ENCODE measurements around the gene DHFR2. TPM values are rescaled to one million over a fixed set of nuclear protein-coding genes. Genes with fewer than 3 reads are reported as not detected.

DHFR2 gene
- total RNA-seq, 1 experiment from 2014 or later = 1.0 TPM

Other genes starting within 250 kb of the DHFR2 start
- gene PROS1, start 89.0 kb downstream of the DHFR2 start, total RNA-seq (2014; rRNA removed; shearing (Covaris generic)) = 6.5 and 7.5 TPM in 2 replicates
- gene ARL13B, start 82.8 kb downstream of the DHFR2 start, total RNA-seq (2014; rRNA removed; shearing (Covaris generic)) = 6.3 and 8.1 TPM in 2 replicates
- not detected in 2 replicates for gene STX19, start 34.3 kb downstream of the DHFR2 start, total RNA-seq (2014; rRNA removed; shearing (Covaris generic))
- 7.7 and 22.2 TPM in 2 replicates for gene NSUN3, start 145 bp upstream of the DHFR2 start, total RNA-seq (2014; rRNA removed; shearing (Covaris generic))